HG03457 (cell line): ENCODE measurements around the gene CCDC116.
"Not testable (repeated sequence)": the region's sequence is repeated elsewhere in the genome, so short reads cannot be mapped to it uniquely, and the experiment has no call there.

Experiments
- ATAC-seq: cut with Tn5 transposase; IDR thresholded peaks from one replicate; pipeline ENCODE4 v1.9.1; 2021; ENCODE audit warnings: moderate number of reproducible peaks; ENCODE audit not compliant: unreplicated experiment

CCDC116 gene, protein sequence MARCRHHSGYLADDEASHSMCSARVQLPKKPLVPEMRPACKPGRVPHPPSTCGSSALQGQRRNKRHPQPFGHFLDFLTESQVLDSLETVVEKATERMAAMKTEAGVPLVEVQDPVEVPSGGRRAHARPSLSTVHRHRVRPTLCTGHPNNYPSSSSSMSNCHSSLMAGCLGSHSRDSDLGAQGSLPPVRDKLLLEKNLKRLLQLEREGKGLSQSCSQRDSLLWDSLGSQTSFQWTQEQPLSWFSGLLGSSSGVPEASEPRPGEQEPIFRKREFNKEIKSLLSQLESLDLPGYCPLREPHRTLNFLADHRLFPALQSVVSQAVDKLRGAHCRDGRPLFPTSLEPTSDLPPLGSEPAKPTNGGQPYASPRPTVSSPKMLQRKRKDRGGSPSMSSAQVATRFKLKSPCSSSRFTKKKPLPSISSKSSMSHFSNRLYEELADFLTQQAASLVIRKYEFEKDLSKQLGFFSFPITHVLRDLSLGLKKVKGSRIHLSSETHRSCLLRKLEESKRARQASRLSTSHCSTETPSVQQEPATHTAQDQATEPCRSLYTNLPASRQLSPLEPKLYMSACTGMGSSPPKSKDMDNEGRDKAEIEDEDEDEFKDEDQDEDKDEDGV

DNA sequence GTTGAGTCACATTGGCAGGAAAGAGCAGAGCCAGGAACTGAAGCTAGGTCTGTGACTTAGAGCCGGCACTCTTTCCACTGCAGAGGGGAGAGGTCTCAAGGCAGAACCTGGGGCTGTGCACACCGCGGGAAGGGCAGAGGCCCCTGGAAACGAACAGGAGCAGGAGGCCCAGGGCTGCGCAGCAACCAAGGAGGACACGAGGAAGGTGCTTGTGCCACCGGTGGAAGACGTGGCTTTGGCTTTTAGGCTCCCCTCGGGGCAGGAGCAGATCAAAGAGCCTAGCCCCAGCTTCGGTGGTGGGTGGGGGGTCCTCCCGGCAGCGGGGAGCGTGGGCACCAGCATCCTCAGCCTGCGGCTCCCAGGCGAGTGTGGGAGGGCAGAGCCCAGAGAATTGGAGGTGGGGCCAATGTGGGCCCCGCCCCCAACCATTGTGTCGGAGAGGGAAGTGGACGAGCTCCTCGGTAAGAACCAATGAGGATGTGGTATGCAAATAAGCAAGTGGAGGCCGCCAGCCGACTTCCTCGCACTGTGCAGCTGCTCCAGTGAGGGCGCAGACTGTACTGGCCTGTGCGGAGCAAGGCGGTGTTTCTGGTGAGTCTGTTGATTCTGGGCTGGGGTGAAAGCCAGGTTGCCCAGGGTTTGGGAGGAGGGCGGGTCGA lies at the start of gene CCDC116:
CCDC116 (plus strand) TSS at position 524 of the 659 bp plus-strand sequence. CDS start 422 bp downstream, outside the sequence.
- ATAC-seq, result no peak

DNA sequence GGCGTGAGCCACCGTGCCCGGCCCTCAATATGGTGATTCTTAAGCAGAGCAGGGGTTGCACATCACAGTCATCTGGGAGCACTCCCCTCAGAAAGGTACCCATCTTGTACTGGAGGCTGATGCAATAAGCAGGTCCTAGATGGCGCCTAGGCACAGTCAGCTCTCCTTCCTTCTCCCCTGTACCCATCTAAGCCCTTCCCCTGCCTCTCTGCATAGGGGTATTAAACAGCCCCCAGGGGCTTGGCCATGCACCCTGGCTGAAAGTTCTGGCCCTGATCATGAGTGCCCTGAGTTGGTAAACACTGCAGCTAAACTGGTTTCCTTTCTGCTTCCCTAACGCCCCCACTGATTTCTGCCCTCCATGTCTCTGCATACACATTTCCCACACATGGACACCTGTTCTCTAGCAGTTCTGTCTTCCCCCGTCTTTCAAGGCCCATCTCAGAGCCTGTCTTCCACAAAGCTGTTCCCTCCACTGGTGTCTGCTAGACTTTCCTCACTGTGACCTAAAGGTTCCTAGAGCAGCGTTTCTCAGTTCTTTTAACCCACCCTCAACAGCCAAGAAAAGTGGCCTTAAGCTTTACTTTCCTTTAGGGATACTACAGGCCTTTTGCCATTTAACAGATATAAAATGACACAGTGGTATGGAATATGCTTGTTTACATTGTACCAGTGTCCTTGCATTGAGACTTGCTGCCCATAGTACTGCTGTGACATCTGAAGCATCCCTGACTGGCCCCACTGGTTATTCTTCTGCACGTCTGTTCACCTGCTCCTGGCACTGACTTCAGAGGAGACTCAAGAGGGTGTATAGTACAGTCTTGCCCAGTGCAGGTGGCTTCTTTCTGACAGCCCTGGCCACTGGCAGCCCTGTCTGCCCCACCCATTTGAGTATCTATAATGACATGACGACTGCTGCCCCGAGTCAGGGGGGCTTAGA lies 49.5 kb upstream of the CCDC116 start:
- no peak for ATAC-seq

DNA sequence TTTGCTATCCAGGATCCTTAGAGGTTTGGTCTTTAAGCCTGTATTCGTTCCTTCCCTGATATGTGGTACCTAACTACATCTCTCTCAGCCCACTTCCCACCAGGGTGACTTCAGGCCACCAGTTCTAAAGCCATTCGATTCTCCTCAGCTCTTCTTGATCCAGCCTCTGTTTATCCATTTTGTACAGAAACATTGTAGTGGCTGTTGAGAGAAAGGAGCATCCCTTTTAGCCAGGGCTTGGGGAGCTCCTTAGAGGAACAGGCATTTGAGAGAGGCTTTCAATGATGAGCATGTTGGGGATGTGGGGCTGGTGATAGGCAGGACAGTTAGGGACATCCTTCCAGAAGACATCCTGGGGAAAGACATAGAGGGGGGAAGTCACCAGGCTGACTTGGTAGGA lies 47.2 kb upstream of the CCDC116 start:
- ATAC-seq, result no peak

DNA sequence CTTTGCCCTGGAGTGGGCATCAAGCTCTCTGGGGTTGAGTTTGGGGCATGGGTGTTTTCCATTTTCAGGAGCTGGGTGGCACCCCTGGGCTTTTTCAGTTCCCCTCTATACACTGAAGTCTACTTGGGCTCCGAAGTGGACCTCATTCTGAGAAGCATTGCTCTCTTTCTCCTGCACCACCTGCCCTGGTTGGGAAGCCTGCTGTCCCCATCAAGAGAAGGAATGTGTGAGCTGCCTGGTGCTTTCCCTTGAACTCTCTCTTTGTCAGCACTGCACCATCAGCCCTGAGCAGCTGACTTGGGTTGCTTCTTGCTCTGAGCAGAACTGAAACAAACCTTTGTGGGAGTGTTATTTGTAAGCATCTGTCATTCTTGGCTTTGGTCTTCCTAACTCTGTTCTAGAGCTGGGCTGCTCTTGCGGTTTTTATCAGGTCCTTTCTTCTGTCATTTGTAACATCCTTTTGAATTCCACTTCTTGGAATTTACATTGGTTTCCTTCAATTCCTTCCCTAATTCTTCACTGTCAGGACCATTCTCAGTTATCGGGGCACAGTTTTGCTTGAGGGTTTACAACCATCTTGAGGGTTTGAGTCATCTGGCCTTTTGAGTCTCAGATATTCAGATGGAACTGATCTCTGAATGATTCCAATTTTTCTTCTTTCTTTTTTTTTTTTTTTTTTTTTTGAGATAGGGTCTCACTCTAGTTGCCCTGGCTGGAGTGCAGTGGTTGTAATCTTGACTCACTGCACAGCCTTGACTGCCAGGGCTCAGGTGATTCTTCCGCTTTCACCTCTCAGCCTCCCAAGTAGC lies 44.6 kb upstream of the CCDC116 start:
- ATAC-seq, result peak; percentile 63

DNA sequence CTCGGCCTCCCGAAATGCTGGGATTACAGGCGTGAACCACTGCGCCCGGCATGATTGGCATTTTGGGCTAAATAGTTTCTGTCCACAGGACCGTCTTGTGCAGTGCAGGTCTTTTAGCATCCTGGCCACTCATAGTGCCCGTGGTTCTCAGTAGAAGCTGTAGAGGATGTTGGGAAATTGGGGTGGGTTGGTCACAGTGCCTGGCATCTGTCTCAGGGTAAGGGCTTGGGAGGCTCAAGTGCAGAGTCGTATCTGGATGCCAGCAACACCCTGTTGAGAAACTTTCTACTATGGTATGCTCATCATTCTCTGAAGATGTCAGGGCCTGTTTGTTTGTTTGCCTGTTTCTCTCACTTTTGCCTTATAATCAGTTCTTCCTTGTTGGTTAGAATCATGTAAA lies 43.2 kb upstream of the CCDC116 start:
- no peak for ATAC-seq

DNA sequence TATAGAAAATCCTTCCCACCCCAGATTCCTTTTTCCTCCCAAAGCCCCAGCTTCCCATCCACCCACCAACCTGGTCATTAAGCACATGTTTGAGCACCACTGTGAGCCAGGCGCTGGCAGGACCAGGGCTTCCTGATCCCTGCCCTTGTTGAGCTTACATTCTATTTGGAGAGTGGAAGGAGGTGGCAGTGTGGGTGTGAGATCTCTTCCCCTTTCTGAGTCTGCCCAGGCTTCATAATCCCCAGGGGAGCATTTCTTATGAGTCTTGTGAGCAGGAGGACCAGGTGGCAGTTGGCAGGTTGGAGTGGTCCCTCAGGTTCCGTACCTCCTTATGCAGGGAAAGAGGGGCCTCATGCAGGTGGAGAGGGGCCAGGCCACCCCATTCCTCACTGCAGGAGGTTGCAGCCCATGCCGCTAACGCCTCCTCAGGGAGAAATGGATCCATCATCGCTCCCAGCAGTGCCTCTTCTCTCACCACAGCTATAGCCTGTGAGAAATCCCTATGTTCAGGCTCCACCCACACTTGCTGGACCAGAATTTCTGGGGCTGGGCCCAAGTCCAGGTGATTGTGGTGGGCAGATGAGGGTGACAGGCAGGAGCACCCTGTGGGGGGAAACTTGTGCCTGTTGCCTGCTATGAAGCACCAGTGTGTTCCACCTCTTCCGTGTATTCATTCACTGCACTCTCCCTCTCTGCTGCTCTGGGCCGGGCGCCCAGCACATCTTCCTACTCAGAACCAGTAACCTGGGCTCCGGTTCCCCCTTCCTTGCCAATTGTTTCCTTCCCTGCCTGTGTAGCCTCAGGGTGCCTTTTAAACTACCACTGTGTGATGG lies 41.5 kb upstream of the CCDC116 start:
- no peak for ATAC-seq

DNA sequence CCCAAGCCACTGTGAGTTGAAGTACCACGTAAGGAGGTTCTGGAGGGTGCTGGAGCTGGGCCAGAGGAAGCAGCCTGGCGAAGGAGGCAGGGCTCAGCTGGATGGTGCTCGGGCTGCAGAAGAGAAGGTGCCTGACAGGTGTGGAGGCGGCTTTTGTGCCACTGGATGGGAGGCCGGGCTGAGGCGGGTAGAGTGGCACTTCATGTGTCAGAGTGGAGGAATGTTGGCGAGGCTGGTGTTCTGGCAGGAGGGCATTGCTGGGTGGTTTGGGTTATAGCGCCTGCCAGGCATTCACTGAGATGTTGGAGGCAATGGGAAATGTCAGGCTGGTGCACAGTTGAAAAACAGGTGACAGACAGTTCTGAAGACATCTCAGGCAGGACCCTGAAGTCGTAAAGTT lies 40.9 kb upstream of the CCDC116 start:
- ATAC-seq, result no peak

DNA sequence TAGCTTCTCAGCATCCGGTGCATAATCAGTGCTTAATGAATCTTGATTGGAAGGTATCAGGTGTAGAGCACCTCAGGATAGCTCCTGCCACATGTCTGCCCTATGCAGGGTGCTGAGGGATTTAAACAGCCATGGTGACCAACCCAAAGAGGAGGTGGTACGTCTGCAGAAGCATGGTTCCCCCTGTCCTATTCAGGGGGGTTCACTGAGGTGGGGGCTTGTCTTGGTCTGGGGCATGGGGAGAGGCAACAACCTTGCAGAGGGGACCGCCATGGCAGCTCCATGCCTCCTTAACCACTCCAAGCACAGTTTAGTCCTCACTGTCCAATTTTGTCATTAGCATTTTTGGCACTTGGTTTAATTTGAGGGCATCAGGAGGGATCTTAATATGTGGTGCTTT lies 40.1 kb upstream of the CCDC116 start:
- no peak for ATAC-seq

DNA sequence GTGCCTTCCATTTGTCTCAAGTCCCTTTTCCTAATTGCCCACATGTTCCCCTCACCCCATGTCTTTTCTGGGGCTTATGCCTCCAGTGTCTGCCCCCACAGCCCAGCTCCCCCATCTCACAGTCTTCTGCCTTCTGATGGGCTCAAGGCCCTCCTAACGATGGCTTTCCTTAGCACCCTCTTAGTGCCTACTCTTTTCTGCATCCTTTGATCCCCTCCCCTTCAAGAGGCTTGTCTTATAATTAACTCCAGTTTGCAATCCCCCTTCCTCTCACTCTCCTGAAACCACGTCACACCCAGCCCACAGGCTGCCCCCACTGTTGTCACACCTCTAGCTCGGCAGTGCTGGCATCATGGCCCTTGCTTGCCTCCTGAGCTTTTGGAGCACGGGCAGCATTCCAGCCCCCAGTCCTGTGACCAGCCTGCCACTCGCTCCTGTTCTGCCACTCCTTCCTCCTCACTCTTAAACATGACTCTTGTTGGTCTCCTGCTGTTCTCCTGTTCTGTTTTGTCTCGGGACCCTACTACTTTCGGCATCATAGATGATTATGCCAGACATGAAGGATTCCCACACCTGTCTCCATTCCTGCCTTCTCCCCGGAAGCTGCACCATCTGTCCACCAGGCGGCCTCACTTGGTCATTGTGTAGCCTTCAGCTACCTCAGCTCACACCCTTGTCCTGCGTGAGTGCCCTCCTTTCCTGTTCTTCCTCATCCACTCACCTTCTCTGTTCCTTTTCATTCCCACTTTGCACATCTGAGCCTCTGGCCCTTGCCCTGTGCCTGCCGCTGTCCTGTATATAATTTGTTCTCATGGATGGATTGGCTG lies 38.9 kb upstream of the CCDC116 start:
- ATAC-seq, result no peak

DNA sequence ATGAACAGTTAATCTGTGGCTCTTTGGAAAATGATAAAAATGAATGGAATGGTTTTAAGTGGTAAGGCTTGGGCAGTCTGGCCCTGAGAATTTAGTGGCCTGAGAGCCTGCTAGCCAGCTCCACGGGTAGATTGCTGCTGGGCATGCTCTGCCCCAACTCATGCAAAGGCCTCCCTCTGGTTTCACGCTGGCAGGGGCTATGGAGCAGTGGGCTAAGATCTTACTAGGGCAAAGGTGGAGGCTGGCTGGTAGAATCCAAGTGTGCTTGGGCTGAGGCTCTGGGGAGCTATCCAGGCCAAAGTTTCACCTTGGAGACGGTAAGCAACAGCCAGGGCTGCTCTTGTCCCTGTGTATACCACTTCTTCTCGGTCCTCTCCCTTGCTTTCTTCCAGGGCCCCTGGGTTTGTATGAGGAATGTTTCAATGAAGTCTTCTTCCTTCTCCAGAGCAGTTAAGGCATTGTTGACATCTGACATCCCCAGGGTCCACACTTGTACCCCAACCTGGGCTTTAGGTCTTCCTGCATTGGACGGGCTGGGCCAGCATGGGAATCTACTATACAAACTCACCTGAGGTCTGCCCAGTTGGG lies 37.6 kb upstream of the CCDC116 start:
- ATAC-seq, result no peak

DNA sequence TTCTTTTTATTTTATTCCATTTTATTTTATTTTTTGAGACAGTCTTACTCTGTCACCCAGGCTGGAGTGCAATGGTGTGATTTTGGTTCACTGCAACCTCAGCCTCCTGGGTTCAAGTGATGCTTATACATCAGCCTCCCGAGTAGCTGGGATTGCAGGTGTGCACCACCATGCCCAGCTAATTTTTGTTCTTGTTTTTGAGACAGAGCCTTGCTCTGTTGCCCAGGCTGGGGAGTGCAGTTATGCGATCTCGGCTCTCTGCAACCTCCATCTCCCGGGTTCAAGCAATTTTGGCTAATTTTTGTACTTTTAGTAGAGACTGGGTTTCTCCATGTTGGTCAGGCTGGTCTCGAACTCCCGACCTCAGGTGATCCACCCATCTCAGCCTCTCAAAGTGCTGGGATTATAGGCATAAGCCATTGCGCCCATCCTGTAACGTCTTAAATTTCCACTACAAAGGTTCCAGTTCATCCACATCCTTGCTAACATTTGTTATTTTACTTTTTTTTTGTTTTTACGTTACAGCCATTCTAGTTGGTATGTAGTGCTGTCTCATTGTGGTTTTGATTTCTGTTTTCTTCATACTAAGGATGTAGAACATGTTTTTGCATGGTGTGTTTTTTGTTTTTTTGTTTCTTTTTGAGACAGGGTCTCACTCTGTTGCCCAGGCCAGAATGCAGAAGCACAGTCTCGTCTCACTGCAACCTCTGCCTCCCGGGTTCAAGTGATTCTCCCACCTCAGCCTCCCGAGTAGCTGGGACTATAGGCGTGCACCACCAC lies 36.0 kb upstream of the CCDC116 start:
- ATAC-seq, result not testable (repeated sequence)

DNA sequence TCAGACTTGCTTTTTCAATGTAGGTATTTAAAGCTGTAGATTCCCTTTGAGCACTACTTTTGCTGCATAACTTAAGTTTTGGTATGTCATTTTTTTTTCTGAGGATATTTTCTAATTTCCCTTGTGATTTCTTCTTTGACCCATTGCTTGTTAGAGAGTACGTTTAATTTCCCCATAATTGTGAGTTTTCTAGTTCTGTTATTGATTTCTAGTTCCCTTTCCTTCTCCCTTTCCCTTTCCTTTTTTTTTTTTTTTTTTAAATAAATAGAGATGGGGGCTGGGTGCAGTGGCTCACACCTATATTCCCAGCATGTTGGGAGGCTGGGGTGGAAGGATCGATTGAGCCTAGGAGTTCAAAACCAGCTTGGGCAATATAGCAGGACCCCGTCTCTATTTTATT lies 34.3 kb upstream of the CCDC116 start:
- ATAC-seq, result no peak

DNA sequence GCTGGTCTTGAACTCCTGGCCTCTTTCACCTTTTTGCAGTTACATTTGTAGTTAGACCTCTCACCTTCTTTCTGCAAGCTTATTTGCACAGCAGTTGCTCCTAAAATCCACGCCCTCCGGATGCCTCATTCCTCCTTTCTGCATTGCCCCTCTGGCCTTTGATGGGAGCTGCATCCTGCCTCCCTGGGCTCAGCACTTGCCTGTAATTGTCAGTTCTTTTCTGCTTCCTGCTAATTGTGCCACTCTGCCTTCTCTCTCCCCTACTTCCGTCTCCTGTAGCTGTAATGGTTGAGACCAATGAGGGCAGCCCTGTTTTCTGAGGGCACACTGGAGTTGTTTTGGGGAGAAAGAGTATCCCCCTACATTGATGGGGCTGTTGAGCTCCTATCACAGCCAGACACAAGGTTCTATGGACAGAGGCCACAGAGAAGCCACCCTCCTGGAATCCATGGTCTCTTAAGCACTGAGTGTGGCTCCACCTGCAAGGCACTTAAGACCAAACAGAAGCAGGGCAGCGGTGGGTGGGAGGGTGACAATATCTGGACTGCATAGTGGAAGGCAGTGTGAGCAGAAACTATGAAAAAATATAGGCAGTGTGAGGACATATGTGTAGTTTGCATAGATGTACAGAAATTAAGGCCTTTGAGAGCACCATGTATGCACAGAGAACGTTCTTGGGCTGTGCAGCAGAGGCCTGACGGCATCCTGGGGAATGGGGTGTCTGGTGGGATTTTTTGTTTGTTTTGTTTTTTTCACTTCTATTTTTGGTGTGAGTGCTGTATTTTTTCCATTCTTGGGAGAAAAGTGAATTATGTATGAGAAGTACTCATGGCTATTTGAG lies 33.3 kb upstream of the CCDC116 start:
- no peak for ATAC-seq

DNA sequence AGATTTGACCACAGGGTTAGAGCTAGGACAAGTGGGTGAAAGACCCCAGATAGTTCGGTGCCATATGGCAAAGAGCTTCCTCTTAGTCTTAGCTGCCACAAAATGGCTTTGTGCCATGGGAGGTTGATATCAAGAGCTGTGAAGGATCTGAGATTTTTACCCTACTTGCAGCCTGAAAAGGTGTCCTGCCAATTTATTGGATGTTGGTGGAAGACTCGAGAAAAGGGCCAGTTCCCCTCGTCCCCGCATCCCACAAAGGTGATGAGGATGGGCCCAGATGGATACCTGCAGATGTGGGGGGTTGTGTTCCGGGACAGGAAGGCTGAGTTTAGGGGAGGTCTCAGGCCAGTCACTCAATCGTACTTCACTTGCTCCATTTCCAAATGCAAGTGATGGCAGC lies 30.0 kb upstream of the CCDC116 start:
- ATAC-seq, result no peak

DNA sequence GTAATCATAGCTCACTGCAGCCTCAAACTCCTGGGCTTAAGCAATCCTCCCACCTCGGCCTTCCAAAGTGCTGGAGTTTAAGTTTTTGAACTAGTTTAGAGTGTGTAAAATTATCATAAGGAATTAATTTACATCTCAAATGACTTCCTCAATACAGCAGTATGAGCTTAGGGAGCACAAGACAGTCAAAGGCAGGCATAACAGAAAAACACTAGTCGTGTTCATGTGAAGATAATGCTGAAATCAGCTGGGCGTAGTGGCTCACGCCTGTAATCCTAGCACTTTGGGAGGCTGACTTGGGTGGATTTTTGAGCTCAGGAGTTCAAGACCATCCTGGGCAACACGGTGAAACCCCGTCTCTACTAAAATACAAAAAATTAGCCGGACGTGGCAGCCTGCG lies 28.6 kb upstream of the CCDC116 start:
- no peak for ATAC-seq

DNA sequence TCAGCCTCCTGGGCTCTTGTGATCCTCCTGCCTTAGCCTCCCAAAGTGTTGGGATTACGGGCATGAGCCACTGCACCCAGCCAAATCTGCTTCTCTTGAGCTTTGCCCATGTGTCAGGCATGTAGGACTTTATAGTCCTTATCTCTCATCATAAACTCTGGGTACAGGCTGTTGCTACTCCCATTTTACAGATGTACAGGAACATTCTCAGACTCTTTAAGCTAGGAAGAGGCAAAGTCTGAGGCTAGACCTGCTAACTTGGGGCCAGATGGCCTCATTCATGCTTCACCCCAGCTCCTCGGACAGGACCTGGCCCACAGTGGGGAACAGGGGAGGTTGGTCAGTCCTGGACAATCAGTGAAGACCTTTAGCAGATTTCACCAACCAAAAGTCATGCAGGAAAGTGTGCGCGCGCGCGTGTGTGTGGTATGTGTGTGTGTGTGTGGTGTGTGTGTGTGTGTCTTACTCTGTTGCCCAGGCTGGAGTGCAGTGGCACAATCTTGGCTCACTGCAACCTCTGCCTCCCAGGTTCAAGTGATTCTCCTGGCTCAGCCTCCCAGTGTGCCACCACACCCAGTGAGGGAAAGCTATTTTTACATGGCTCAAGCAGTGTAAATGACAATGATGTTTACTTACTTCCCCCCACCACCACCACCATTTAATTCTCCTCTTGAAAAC lies 26.5 kb upstream of the CCDC116 start:
- no peak for ATAC-seq
